ENCODE results near the gene TRA2B.
"Not testable (repeated sequence)": the region's sequence is repeated elsewhere in the genome, so short reads cannot be mapped to it uniquely, and the experiment has no call there.

TRA2B gene

GRCh38 chr3:185927501-185928200 lies 10.2 kb downstream of the TRA2B start:
- no peak for DNase-seq (ENCODE audit: low read depth in 3 of 3)

- no peak for DNase-seq (ENCODE audit: low read depth in 3 of 3)
Observed at GRCh38 chr3:185926445-185926844, 11.4 kb downstream of the TRA2B start.

DNA sequence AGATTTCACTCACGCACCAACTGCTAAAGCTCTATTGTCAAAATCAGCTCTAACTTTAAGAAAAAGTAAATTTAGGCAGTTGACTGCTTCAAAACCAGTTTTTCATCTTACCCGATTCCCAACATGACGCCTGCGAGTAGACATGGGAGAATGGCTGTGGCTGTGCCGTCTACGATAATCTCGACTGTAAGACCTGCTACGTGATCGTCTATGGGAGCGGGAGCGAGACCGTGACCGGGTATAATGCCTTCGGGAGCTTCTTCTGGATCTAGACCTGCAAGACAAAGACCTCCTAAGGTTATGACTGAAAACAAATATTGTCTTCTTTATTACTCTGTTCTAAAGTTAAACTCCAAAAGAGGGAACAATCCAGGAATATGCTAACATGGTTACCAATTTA lies 12.5 kb downstream of the TRA2B start:
- DNase-seq (ENCODE audit: low read depth in 3 of 3) = no peak

DNA sequence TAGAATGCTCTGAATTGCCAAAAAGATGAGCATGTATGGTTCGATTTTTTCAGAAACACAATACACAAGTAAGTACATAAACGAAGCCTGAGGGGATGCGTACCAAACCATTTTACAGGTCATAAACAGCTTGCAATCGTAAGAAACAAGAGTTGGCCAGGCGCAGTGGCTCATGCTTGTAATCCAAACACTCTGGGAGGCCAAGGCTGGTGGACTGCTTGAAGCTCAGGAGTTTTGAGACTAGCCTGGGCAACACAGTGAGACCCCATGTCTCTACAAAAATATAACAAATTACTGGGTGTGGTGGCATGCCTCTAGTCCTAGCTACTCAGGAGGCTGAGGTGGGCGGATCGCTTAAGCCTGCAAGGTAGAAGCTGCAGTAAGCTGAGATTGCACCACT lies 13.4 kb downstream of the TRA2B start:
- DNase-seq (ENCODE audit: low read depth in 3 of 3) = no peak

- DNase-seq (ENCODE audit: low read depth in 3 of 3) = no peak
Observed at GRCh38 chr3:185920184-185920583, 17.6 kb downstream of the TRA2B start.

DNA sequence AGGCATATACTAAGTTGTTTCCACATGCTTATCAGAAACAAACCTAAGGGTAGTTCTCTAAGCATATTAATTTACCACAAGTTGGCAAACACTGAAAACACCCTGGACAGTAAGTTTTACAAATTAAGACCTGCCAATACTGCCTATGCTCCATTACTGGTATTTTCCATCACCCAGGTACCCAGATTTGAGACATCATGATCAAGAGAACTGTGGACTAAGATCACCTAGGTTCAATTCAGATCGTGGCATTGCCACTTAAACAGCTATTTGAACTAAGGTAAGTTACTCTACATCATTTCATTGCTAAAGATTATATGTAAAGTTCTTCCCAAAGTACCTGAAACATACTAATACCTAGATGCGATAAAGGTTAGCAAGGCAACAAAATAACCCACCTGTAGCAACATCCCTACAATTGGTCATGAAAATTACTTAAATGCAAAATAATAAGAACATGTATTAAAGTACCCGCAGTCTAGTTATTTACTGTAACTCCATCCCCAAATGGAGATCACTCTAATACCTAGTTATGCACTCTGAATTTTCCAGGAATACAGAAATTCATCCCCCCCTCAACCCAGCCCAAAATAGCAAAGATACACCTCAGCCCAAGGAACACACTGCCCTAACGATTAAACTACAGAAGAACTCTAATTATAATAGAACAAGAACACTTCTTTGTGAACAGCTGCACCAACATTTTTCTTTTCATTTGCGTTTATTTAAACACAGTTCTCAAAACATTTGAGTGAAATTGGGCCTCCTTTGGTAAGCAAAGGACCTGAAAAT lies 21.6 kb downstream of the TRA2B start:
- no peak for DNase-seq (ENCODE audit: low read depth in 3 of 3)

GRCh38 chr3:185915642-185916041 lies 22.2 kb downstream of the TRA2B start:
- DNase-seq (ENCODE audit: low read depth in 3 of 3) = no peak

- DNase-seq (ENCODE audit: low read depth in 3 of 3) = no peak
Observed at GRCh38 chr3:185914911-185915629, 22.7 kb downstream of the TRA2B start.

DNA sequence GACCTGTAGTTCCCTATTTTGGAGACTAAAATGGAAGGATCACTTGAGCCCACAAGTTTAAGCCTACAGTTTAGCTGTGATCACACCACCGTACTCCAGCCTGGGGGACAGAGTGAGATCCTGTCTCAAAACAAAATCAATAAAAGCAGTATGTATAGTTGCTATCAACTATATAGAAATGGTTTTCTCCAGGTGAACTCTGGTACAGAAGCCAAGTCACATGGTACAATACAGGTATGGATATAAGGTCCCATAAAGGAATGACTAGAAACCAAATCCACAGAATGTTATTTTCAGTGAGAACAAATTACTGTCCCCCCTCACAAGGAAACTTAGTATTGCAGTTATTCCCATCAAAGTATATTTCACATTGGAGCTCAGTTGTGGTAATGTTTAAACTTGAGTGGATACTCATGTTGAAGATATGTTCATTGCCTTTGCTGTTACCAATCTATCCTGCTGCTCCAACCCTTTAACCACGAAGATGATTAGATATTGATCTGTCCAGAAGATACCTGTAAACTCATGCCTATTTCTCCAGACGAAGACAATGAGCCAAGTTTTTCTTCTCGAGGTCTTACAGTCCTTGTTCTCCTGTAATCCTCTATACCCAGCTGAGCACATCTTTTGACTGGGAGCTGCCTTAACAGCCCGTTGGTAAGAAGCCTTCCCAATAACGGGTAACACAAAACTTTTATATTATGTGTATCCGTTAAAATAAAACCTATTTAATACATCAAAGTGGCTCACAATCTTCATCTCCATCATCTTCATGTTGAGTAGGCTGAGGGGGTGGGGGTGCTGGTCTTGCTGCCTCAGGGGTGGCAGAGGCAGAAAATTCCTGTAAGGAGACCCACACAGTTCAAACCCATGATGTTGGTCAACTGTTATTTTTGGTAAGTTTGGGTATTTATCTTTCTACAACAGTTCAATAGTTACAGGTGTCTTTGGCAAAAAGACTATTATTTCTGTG lies 24.6 kb downstream of the TRA2B start:
- DNase-seq (ENCODE audit: low read depth in 3 of 3) = no peak

DNA sequence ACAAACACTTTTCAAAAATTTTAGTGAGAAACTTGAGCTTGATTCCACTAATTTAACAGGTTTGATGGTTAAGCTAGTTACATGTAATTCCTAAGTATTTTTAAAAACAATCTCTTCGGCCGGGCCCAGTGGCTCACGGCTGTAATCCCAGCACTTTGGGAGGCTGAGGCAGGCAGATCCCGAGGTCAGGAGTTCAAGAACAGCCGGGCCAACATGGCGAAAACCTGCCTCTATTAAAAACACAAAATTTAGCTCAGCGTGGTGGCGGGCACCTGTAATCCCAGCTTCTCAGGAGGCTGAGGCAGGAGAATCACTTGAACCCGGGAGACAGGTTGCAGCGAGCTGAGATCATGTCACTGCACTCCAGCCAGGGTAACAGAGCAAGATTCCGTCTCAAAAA lies 25.3 kb downstream of the TRA2B start:
- no peak for DNase-seq (ENCODE audit: low read depth in 3 of 3)

- DNase-seq (ENCODE audit: low read depth in 3 of 3) = not testable (repeated sequence)
Observed at GRCh38 chr3:185911076-185911448, 26.8 kb downstream of the TRA2B start.

- not testable (repeated sequence) for DNase-seq (ENCODE audit: low read depth in 3 of 3)
Observed at GRCh38 chr3:185910322-185911075, 27.3 kb downstream of the TRA2B start.

GRCh38 chr3:185909913-185910312 lies 27.9 kb downstream of the TRA2B start:
- not testable (repeated sequence) for DNase-seq (ENCODE audit: low read depth in 3 of 3)

DNA sequence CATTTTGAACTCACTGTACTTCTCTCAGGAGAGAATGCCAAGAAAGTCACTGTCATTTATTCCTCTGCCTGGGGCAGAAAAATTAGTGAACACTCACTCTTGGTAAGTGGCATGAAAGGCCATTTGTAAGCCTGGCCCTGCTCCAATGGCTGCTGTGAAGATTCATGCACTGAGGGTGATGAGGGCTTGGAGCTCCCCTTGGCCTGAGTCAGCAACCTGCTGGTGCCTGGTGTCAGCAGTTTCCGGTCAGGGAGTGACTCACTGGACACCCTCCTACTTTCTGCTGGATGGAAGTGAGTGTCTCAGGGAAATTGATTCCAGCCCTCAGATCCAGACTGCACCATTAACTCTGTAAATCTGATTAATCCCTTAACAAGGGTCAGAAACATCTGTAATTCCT lies 37.6 kb downstream of the TRA2B start:
- no peak for DNase-seq (ENCODE audit: low read depth in 3 of 3)

- no peak for DNase-seq (ENCODE audit: low read depth in 3 of 3)
Observed at GRCh38 chr3:185896636-185897035, 41.2 kb downstream of the TRA2B start.

GRCh38 chr3:185887066-185887465 lies 50.7 kb downstream of the TRA2B start:
- DNase-seq (ENCODE audit: low read depth in 3 of 3) = no peak

GRCh38 chr3:185884641-185885040 lies 53.2 kb downstream of the TRA2B start:
- DNase-seq (ENCODE audit: low read depth in 3 of 3) = no peak

- DNase-seq (ENCODE audit: low read depth in 3 of 3) = no peak
Observed at GRCh38 chr3:185881926-185882325, 55.9 kb downstream of the TRA2B start.

- DNase-seq (ENCODE audit: low read depth in 3 of 3) = no peak
Observed at GRCh38 chr3:185880600-185880999, 57.2 kb downstream of the TRA2B start.

GRCh38 chr3:185878920-185879319 lies 58.9 kb downstream of the TRA2B start:
- no peak for DNase-seq (ENCODE audit: low read depth in 3 of 3)

DNA sequence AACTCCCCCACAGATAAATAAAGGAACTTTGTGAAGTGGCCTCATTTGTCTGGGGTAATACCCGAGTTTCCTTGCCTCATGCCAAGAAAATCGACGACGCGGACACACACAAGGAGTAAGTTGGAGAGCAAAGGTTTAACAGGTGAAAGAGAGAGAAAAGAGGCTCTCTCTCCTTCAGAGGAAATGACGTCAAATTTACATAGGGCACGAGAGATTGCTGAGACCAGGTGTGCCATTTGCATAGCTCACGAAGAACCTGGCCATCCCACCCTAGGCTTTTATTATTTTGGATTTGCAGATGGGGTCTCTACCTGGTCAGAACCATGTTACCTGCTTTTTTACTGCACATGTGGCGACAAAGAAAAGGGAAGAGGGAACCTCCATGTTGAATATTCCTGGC lies 63.7 kb downstream of the TRA2B start:
- no peak for DNase-seq (ENCODE audit: low read depth in 3 of 3)

Measured in stimulated activated CD4-positive, alpha-beta T cell treated with anti-CD3 and anti-CD28 coated beads, TNF-alpha, amount 100 ng/mL, for 24 hours (primary cell).